Esophagus muscularis mucosa (tissue), 4 donors: Measurements from ENCODE around the gene TUSC2. TPM values are rescaled to one million over a fixed set of nuclear protein-coding genes. Genes with fewer than 3 reads are reported as not detected.
A peak's percentile ranks its signal among the peaks of the same experiment; 100 is the strongest.

Experiments used
- DNase-seq: peaks from one replicate; pipeline ENCODE4 v3.0.0-alpha.2; 2017; ENCODE audit errors: extremely low spot score
- H3K27ac ChIP-seq, 4 donors: fragments of 200-600 bp; sonication (generic); replicated peaks in 1 of 4; 1 replicate in 3 of 4; 2 replicates in 1 of 4; pipeline ENCODE4 v1.5.1; 2016 to 2019; ENCODE audit warnings: mild to moderate bottlenecking in 1 of 4
- H3K27me3 ChIP-seq, 4 donors: fragments of 200-600 bp; sonication (generic); one replicate each; pipeline versions ENCODE4 v1.5.1 to v1.6.0; 2016 to 2019
- H3K36me3 ChIP-seq, 4 donors: fragments of 200-600 bp; sonication (generic); one replicate each; pipeline ENCODE4 v1.5.1; 2016 to 2019
- H3K4me1 ChIP-seq, 4 donors: fragments of 200-600 bp; sonication (generic); one replicate each; pipeline ENCODE4 v1.5.1; 2016 to 2019
- H3K4me3 ChIP-seq, 4 donors: fragments of 200-600 bp; sonication (generic); 1 replicate in 2 of 4; 2 replicates in 2 of 4; pipeline ENCODE4 v1.5.1; 2016 to 2019; ENCODE audit warnings: mild to moderate bottlenecking in 4 of 4, moderate library complexity in 1 of 4
- H3K9me3 ChIP-seq, 4 donors: fragments of 200-600 bp; sonication (generic); 1 replicate in 3 of 4; 2 replicates in 1 of 4; pipeline ENCODE4 v1.5.1; 2016 to 2019
- CTCF ChIP-seq, 3 experiments: fragments of 200-600 bp in 2 of 3; fragments of 450-650 bp in 1 of 3; sonication (generic) in 2 of 3; IDR thresholded peaks; one replicate each; pipeline ENCODE4 v1.5.1; 2017 to 2019; ENCODE audit warnings: antibody characterized with exemption in 3 of 3, mild to moderate bottlenecking in 2 of 3, moderate library complexity in 1 of 3
- EP300 ChIP-seq: sonication (generic); formaldehyde crosslinking; IDR thresholded peaks from one replicate; pipeline ENCODE4 v1.6.1; 2017; ENCODE audit warnings: antibody characterized with exemption
- POLR2A ChIP-seq: fragments of 450-650 bp; IDR thresholded peaks from one replicate; pipeline ENCODE4 v1.6.1; 2017; ENCODE audit warnings: antibody characterized with exemption, moderate library complexity, mild to moderate bottlenecking, low read depth
- POLR2AphosphoS5 ChIP-seq, 2 donors: sonication (generic); formaldehyde crosslinking; IDR thresholded peaks; one replicate each; pipeline ENCODE4 v1.6.1; 2017; ENCODE audit warnings: antibody characterized with exemption in 2 of 2
- WGBS: methylation state at CpG from one replicate; pipeline ENCODE4 v1.1.5; 2018; 5-methylcytosine and 5-hydroxymethylcytosine counted together
- intact Hi-C: fragments of 100-400 bp; cut with DNase I; formaldehyde crosslinking; loops from one replicate; pipeline ENCODE4 v1.15.1; 2023
- total RNA-seq, 4 donors: library from RNA; depleted of rRNA; stranded (reverse); fragments of >200 nt; gene quantifications; one replicate each; pipeline versions ENCODE4 v1.1.0 to v1.2.1, GENCODE V29; 2016

TUSC2 gene
- total RNA-seq, 4 donors from 2014 or later: 18.7 to 40.6 (median 37.5) TPM

GRCh38 chr3:50345586-50346234, 17.7 kb upstream of the TUSC2 start, which contains the start of gene ZMYND10:
TSS of gene ZMYND10 (minus strand) at chr3:50345732. CDS start at chr3:50345579, 153 bp downstream.
- peaks cover 0 to 20% (median 13%) of the 10 kb centered on the region in 4 donors for H3K36me3 ChIP-seq
- peak in 1 of 2 donors; percentile 12 for TF ChIP-seq POLR2AphosphoS5 (IDR thresholded peaks at IDR 0.05)
- TF ChIP-seq CTCF (IDR thresholded peaks at IDR 0.05): no peak
- intact Hi-C loops: loop anchor here (2.0 kb wide), 1 partner anchor 197 kb away; no protein-coding TSS in a partner anchor
- 26% methylated on average over 17 of the region's 45 CpGs for WGBS
- peaks cover 0 to 3% (median 0%) of the 10 kb centered on the region in 4 donors for H3K27me3 ChIP-seq
- no peak for DNase-seq
- H3K4me3 ChIP-seq: peak within 1 kb of the TSS; percentile 33 to 57 (median 40)
- peaks cover 41 to 59% (median 56%) of the 10 kb centered on the region in 4 donors for H3K4me1 ChIP-seq
- no peaks in the 10 kb centered on the region for H3K9me3 ChIP-seq
- H3K27ac ChIP-seq: no peak within 1 kb of the TSS

GRCh38 chr3:50345008-50345407, 17.0 kb upstream of the TUSC2 start:
- Histone ChIP-seq H3K4me3 (peak overlapping the region; percentile 33 to 57 (median 40)), H3K36me3 (peaks cover 0 to 20% (median 13%) of the 10 kb centered on the region in 4 donors), H3K27ac (no peak overlapping the region), H3K27me3 (peaks cover 0 to 3% (median 0%) of the 10 kb centered on the region in 4 donors), H3K4me1 (peaks cover 43 to 62% (median 58%) of the 10 kb centered on the region in 4 donors), H3K9me3 (no peaks in the 10 kb centered on the region)
- WGBS: 67% methylated on average over 6 of the region's 8 CpGs
- DNase-seq: no peak
- TF ChIP-seq POLR2AphosphoS5 (IDR thresholded peaks at IDR 0.05): no peak
- TF ChIP-seq POLR2A: no peak
- no peak for TF ChIP-seq CTCF (IDR thresholded peaks at IDR 0.05)
- intact Hi-C loops: no loop called here

GRCh38 chr3:50342813-50343633, 15.0 kb upstream of the TUSC2 start:
- Histone ChIP-seq H3K36me3 (peaks cover 0 to 7% (median 6%) of the 10 kb centered on the region in 4 donors), H3K27me3 (peaks cover 0 to 3% (median 0%) of the 10 kb centered on the region in 4 donors), H3K4me3 (no peak overlapping the region), H3K27ac (no peak overlapping the region), H3K4me1 (peaks cover 49 to 63% (median 60%) of the 10 kb centered on the region in 4 donors), H3K9me3 (no peaks in the 10 kb centered on the region)
- no peak for TF ChIP-seq EP300
- intact Hi-C loops: no loop called here
- 90% methylated on average over 9 of the region's 13 CpGs for WGBS
- DNase-seq: no peak

GRCh38 chr3:50341996-50342650, 14.1 kb upstream of the TUSC2 start:
- no peaks in the 10 kb centered on the region for H3K9me3 ChIP-seq
- DNase-seq: no peak
- H3K36me3 ChIP-seq: no peaks in the 10 kb centered on the region
- peaks cover 49 to 65% (median 60%) of the 10 kb centered on the region in 4 donors for H3K4me1 ChIP-seq
- intact Hi-C loops: no loop called here
- H3K27me3 ChIP-seq: peaks cover 0 to 3% (median 0%) of the 10 kb centered on the region in 4 donors
- WGBS: 91% methylated on average over 11 of the region's 13 CpGs
- TF ChIP-seq POLR2A (no peak), POLR2AphosphoS5 (IDR thresholded peaks at IDR 0.05) (no peak), EP300 (no peak), CTCF (IDR thresholded peaks at IDR 0.05) (no peak)
- H3K27ac ChIP-seq: peak overlapping the region in 1 of 4 donors; percentile 97
- H3K4me3 ChIP-seq: no peak overlapping the region

GRCh38 chr3:50341537-50341936, 13.5 kb upstream of the TUSC2 start:
- TF ChIP-seq POLR2A (no peak), CTCF (IDR thresholded peaks at IDR 0.05) (no peak), POLR2AphosphoS5 (IDR thresholded peaks at IDR 0.05) (no peak), EP300 (no peak)
- no peaks in the 10 kb centered on the region for H3K36me3 ChIP-seq
- H3K9me3 ChIP-seq: no peaks in the 10 kb centered on the region
- peaks cover 44 to 66% (median 60%) of the 10 kb centered on the region in 4 donors for H3K4me1 ChIP-seq
- H3K27ac ChIP-seq: peak overlapping the region; percentile 96 to 100 (median 98)
- peaks cover 0 to 3% (median 0%) of the 10 kb centered on the region in 4 donors for H3K27me3 ChIP-seq
- peak overlapping the region; percentile 57 to 74 (median 67) for H3K4me3 ChIP-seq
- no peak for DNase-seq
- intact Hi-C loops: no loop called here
- 87% methylated on average over 5 of the region's 9 CpGs for WGBS
